GM23248 (cell line): ENCODE data around the gene PAPPA2. TPM values are rescaled to one million over a fixed set of nuclear protein-coding genes. Genes with fewer than 3 reads are reported as not detected.
A peak's percentile ranks its signal among the peaks of the same experiment; 100 is the strongest.

Experiments used
- DNase-seq: peaks from one replicate; pipeline ENCODE4 v3.0.0-alpha.2; 2015
- H2AFZ ChIP-seq: fragments of 200-600 bp; sonication (generic); 2 replicates; pipeline ENCODE4 v1.6.1; 2016; ENCODE audit warnings: antibody characterized with exemption
- H3F3A ChIP-seq: fragments of 200-600 bp; sonication (generic); 2 replicates; pipeline ENCODE4 v1.6.1; 2016; ENCODE audit warnings: mild to moderate bottlenecking, antibody characterized with exemption, mixed run types; ENCODE audit not compliant: insufficient read depth
- H3K27ac ChIP-seq: fragments of 200-600 bp; sonication (generic); 2 replicates; pipeline ENCODE4 v1.5.1; 2016; ENCODE audit warnings: mild to moderate bottlenecking
- H3K27me3 ChIP-seq: fragments of 200-600 bp; sonication (generic); replicated peaks from 2 replicates; pipeline ENCODE4 v1.6.1; 2016; ENCODE audit warnings: mild to moderate bottlenecking; ENCODE audit not compliant: insufficient read depth
- H3K36me3 ChIP-seq: fragments of 200-600 bp; sonication (generic); 2 replicates; pipeline ENCODE4 v1.6.1; 2016; ENCODE audit warnings: low read depth, mild to moderate bottlenecking
- H3K4me1 ChIP-seq: fragments of 200-600 bp; sonication (generic); 2 replicates; pipeline ENCODE4 v1.6.1; 2016; ENCODE audit warnings: mild to moderate bottlenecking; ENCODE audit not compliant: insufficient read depth
- H3K4me2 ChIP-seq: fragments of 200-600 bp; sonication (generic); one replicate; pipeline ENCODE4 v1.6.1; 2016; ENCODE audit warnings: mild to moderate bottlenecking; ENCODE audit not compliant: unreplicated experiment
- H3K4me3 ChIP-seq: fragments of 200-600 bp; sonication (generic); 2 replicates; pipeline ENCODE4 v1.5.1; 2016; ENCODE audit warnings: mild to moderate bottlenecking
- H3K79me2 ChIP-seq: fragments of 200-600 bp; sonication (generic); 2 replicates; pipeline ENCODE4 v1.6.1; 2016; ENCODE audit warnings: mild to moderate bottlenecking; ENCODE audit not compliant: insufficient read depth
- H3K9ac ChIP-seq: fragments of 200-600 bp; sonication (generic); 2 replicates; pipeline ENCODE4 v1.6.1; 2016; ENCODE audit warnings: mild to moderate bottlenecking
- H3K9me2 ChIP-seq: fragments of 200-600 bp; sonication (generic); 2 replicates; pipeline ENCODE4 v1.6.1; 2016; ENCODE audit warnings: mixed run types, mild to moderate bottlenecking, moderate library complexity; ENCODE audit not compliant: insufficient read depth
- H3K9me3 ChIP-seq: fragments of 200-600 bp; sonication (generic); one replicate; pipeline ENCODE4 v1.6.1; 2017; ENCODE audit warnings: low read depth
- H4K20me1 ChIP-seq: fragments of 200-600 bp; sonication (generic); 2 replicates; pipeline ENCODE4 v1.6.0; 2016; ENCODE audit not compliant: insufficient read depth
- EZH2 ChIP-seq: fragments of 200-600 bp; sonication (generic); IDR thresholded peaks from 2 replicates; pipeline ENCODE4 v1.6.1; 2018; ENCODE audit warnings: antibody characterized with exemption, mild to moderate bottlenecking; ENCODE audit not compliant: insufficient read depth, poor library complexity, severe bottlenecking
- EZH2phosphoT487 ChIP-seq: fragments of 200-600 bp; sonication (generic); IDR thresholded peaks from 2 replicates; pipeline ENCODE4 v1.6.1; 2018; ENCODE audit warnings: antibody characterized with exemption, moderate library complexity, mild to moderate bottlenecking, low read depth; ENCODE audit not compliant: insufficient read depth
- WGBS, 2 experiments: methylation state at CpG; one replicate each; pipeline ENCODE4 v1.1.6; 2015 to 2017; ENCODE audit warnings: low lambda C conversion rate in 2 of 2, low coverage in 1 of 2; ENCODE audit errors: missing lambda C conversion rate in 2 of 2; 5-methylcytosine and 5-hydroxymethylcytosine counted together
- in situ Hi-C: fragments of 300-500 bp; cut with MboI; formaldehyde crosslinking; loops from 2 replicates; pipeline ENCODE4 v1.15.0; 2020
- polyA plus RNA-seq: library from polyadenylated mRNA; unstranded; fragments of >200 nt; fragmentation: Nextera tagmentation; extraction: Ambion mirVana; gene quantifications from 2 replicates; pipeline ENCODE4 v1.2.1, GENCODE V29; 2016
- total RNA-seq: library from RNA; depleted of rRNA; stranded (reverse); fragments of >200 nt; shearing (Covaris generic); gene quantifications from 2 replicates; pipeline ENCODE4 v1.2.3, GENCODE V29; 2014

Gene PAPPA2
- total and polyA plus RNA-seq, 2 experiments from 2014 or later = 3.9 to 8.1 TPM

GRCh38 chr1:176469450-176470010 is 6.6 kb downstream of the PAPPA2 start:
- Histone ChIP-seq H3K9me2 (no peaks in the 10 kb centered on the region), H4K20me1 (no peaks in the 10 kb centered on the region), H2AFZ (no peak overlapping the region), H3K4me2 (no peak overlapping the region), H3K79me2 (no peaks in the 10 kb centered on the region), H3K36me3 (no peaks in the 10 kb centered on the region), H3K4me3 (no peak overlapping the region), H3F3A (no peaks in the 10 kb centered on the region), H3K27ac (no peak overlapping the region), H3K27me3 (no peaks in the 10 kb centered on the region), H3K9me3 (no peaks in the 10 kb centered on the region), H3K9ac (no peak overlapping the region), H3K4me1 (0 out of 2 replicates have a peak, but pooled peaks cover 4% of the 10 kb centered on the region)
- 26% methylated on average over 7 of the region's 7 CpGs for WGBS, 2 experiments
- in situ Hi-C loops = no loop called here
- no peak for TF ChIP-seq EZH2phosphoT487
- no peak for TF ChIP-seq EZH2
- DNase-seq = peak; percentile 54

DNA sequence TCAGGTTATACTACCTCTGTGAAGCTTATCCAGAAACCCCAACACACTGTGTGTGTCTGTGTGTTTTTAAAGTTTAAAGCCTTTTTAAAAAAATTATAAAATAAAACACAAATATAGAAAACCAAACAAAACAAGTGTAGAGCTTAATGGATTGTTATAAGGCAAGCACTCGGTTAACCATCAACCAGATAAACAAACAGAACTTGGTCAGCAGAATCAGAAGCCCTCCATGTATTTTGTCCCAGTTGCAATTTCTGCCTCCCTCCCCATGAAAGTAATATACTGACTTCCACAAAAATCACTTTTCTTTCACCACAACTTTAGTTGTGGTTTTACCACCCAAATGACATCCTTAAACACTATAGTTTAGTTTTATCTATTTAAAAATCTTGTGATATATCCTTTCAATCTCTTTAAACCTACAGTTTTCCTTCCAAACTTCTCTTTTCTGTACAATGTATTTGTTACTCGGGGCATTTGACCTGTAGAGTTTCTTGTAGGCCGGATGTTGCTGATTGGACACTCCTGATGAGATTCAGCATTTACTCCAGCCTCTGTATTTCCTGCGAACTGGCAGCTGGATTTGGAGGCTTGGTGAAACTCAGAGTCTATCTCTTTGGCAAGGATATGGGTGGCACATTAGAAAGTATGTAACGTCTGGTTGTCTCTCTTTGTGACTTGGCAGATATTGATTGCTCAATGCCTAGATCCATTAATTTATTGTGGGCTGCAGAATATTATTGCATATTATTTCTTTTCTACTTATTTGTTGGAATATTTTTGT is 8.6 kb downstream of the PAPPA2 start:
- Histone ChIP-seq H3K27ac (no peak overlapping the region), H3K9me3 (no peaks in the 10 kb centered on the region), H3K36me3 (no peaks in the 10 kb centered on the region), H3K4me1 (0 out of 2 replicates have a peak, but pooled peaks cover 4% of the 10 kb centered on the region), H3K9ac (no peak overlapping the region), H3K27me3 (no peaks in the 10 kb centered on the region), H2AFZ (no peak overlapping the region), H4K20me1 (no peaks in the 10 kb centered on the region), H3K9me2 (no peaks in the 10 kb centered on the region), H3K4me3 (no peak overlapping the region), H3K79me2 (no peaks in the 10 kb centered on the region), H3F3A (no peaks in the 10 kb centered on the region), H3K4me2 (no peak overlapping the region)
- 49 to 57% methylated on average over 5 of the region's 5 CpGs for WGBS, 2 experiments
- DNase-seq = no peak
- in situ Hi-C loops = no loop called here
- TF ChIP-seq EZH2phosphoT487 = no peak
- no peak for TF ChIP-seq EZH2

DNA sequence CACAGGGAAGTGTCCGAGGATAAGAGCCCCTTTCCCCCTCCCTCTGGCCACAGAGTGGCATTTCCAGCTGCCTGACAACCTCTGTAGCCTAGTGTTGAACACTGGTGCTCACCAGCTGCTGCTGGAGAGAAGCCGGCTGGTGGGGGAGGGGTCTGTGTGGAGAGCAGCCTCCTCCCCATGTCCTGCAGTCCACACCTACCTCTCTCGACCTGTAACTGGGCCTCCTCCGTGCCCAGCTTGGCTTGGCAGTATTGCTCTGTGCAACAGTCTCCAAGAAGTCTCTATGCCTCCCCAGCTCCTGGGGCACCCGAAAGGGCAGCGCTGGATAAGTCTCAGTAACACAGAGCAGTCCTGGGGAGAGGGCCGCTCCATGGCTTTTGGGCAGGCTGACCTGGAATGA is 17.0 kb downstream of the PAPPA2 start:
- Histone ChIP-seq H3K9me3 (no peaks in the 10 kb centered on the region), H3K36me3 (no peaks in the 10 kb centered on the region), H3K79me2 (no peaks in the 10 kb centered on the region), H3K27ac (no peak overlapping the region), H3K4me1 (no peaks in the 10 kb centered on the region), H3K27me3 (peaks cover 4% of the 10 kb centered on the region; the same call in 1 of the 2 replicates), H3K9me2 (no peaks in the 10 kb centered on the region), H3F3A (no peaks in the 10 kb centered on the region), H3K4me3 (no peak overlapping the region), H3K9ac (no peak overlapping the region), H3K4me2 (no peak overlapping the region), H2AFZ (no peak overlapping the region), H4K20me1 (no peaks in the 10 kb centered on the region)
- no peak for DNase-seq
- no peak for TF ChIP-seq EZH2phosphoT487
- no peak for TF ChIP-seq EZH2
- WGBS, 2 experiments = 24 to 25% methylated on average over 7 of the region's 7 CpGs
- in situ Hi-C loops = no loop called here

- Histone ChIP-seq H3K4me1 (no peaks in the 10 kb centered on the region), H3K36me3 (no peaks in the 10 kb centered on the region), H3K9me2 (no peaks in the 10 kb centered on the region), H3K9me3 (no peaks in the 10 kb centered on the region), H3K27ac (no peak overlapping the region), H3K4me2 (no peak overlapping the region), H3F3A (no peaks in the 10 kb centered on the region), H4K20me1 (no peaks in the 10 kb centered on the region), H3K79me2 (no peaks in the 10 kb centered on the region), H3K9ac (no peak overlapping the region), H2AFZ (no peak overlapping the region), H3K27me3 (peaks cover 4% of the 10 kb centered on the region; the same call in 1 of the 2 replicates), H3K4me3 (no peak overlapping the region)
- 19 to 20% methylated on average over 9 of the region's 9 CpGs for WGBS, 2 experiments
- DNase-seq = no peak
- TF ChIP-seq EZH2phosphoT487 (no peak), EZH2 (no peak)
- in situ Hi-C loops = no loop called here
Observed at GRCh38 chr1:176480750-176481149, 17.8 kb downstream of the PAPPA2 start.
